Endothelial cell of umbilical vein (primary cell): Measurements from ENCODE around the gene ZC3H12C. TPM values are rescaled to one million over a fixed set of nuclear protein-coding genes. Genes with fewer than 3 reads are reported as not detected.

Experiments
- BruUV-seq: library from RNA; stranded (reverse); fragments of 400-500 nt; replicated peaks from 2 replicates; lab custom pipeline; 2021; lab: Mats Ljungman, UMichigan
- CTCF ChIA-PET: fragments of 300-600, 350-600 bp; sonication (Branson Sonifier 250); formaldehyde crosslinking; loops from one replicate; lab custom pipeline; 2021; ENCODE audit warnings: antibody characterized with exemption, inconsistent platforms; lab: Charles Lee
- POLR2A ChIA-PET: fragments of 300-600, 350-600 bp; sonication (Branson Sonifier 250); formaldehyde crosslinking; loops from one replicate; lab custom pipeline; 2021; ENCODE audit warnings: antibody characterized with exemption, inconsistent platforms; lab: Charles Lee
- DNase-seq: peaks from one replicate; pipeline ENCODE4 v3.0.0-alpha.2; 2011; ENCODE audit warnings: low read depth, low spot score
- FAIRE-seq: peaks from 2 replicates; lab custom pipeline; 2011; peaks lifted over from hg19 to GRCh38; lab: Jason Lieb, UNC
- H2AFZ ChIP-seq: 2 replicates; pipeline ENCODE4 v1.6.0; 2012; ENCODE audit warnings: low read depth, low read length, control low read depth, inconsistent platforms
- H3K27ac ChIP-seq: 2 replicates; pipeline ENCODE4 v1.5.1; 2011; ENCODE audit warnings: low read depth, mild to moderate bottlenecking, control low read depth, low read length, moderate library complexity; ENCODE audit not compliant: insufficient read depth
- H3K27me3 ChIP-seq, 2 experiments: 2 replicates each; pipeline versions ENCODE4 v1.6.0 to v1.6.1; 2011; ENCODE audit warnings: low read length in 2 of 2, mixed read lengths in 1 of 2; ENCODE audit not compliant: control insufficient read depth in 2 of 2, insufficient read depth in 2 of 2
- H3K36me3 ChIP-seq, 2 experiments: 2 replicates in 1 of 2; 3 replicates in 1 of 2; pipeline ENCODE4 v1.5.1; 2011; ENCODE audit warnings: low read length in 2 of 2, mild to moderate bottlenecking in 1 of 2, moderate library complexity in 1 of 2; ENCODE audit not compliant: control insufficient read depth in 2 of 2, insufficient read depth in 2 of 2; ENCODE audit errors: extremely low read depth in 1 of 2
- H3K4me1 ChIP-seq: 3 replicates; pipeline ENCODE4 v1.5.1; 2011; ENCODE audit warnings: mild to moderate bottlenecking, low read length; ENCODE audit not compliant: control insufficient read depth, insufficient read depth; ENCODE audit errors: extremely low read depth
- H3K4me2 ChIP-seq: 2 replicates; pipeline ENCODE4 v1.6.1; 2011; ENCODE audit warnings: low read length, control low read depth, mixed read lengths; ENCODE audit not compliant: insufficient read depth
- H3K4me3 ChIP-seq, 3 experiments: fragments of 200-600 bp in 1 of 3; sonication (generic), shearing (Covaris generic) in 1 of 3; replicated peaks in 1 of 3; 2 replicates each; pipeline ENCODE4 v1.5.1; 2011 to 2016; ENCODE audit warnings: control low read depth in 3 of 3, low read length in 3 of 3, mild to moderate bottlenecking in 2 of 3, inconsistent platforms in 1 of 3, low read depth in 1 of 3, moderate library complexity in 1 of 3; ENCODE audit not compliant: insufficient read depth in 1 of 3
- H3K79me2 ChIP-seq: 2 replicates; pipeline ENCODE4 v1.6.0; 2012; ENCODE audit warnings: low read length, inconsistent platforms; ENCODE audit not compliant: control insufficient read depth, insufficient read depth
- H3K9ac ChIP-seq: replicated peaks from 2 replicates; pipeline ENCODE3; 2011; ENCODE audit warnings: low read length, control low read depth; ENCODE audit not compliant: insufficient read depth; ENCODE audit errors: extremely low read depth
- H3K9me1 ChIP-seq: replicated peaks from 3 replicates; pipeline ENCODE4 v1.6.0; 2011; ENCODE audit warnings: mild to moderate bottlenecking, low read length; ENCODE audit not compliant: control insufficient read depth, insufficient read depth; ENCODE audit errors: extremely low read depth
- H3K9me3 ChIP-seq: replicated peaks from 2 replicates; pipeline ENCODE4 v1.5.1; 2012; ENCODE audit warnings: low read length, inconsistent platforms; ENCODE audit not compliant: control insufficient read depth, insufficient read depth
- H4K20me1 ChIP-seq: replicated peaks from 2 replicates; pipeline ENCODE3; 2011; ENCODE audit warnings: mild to moderate bottlenecking, low read length; ENCODE audit not compliant: control insufficient read depth, insufficient read depth; ENCODE audit errors: extremely low read depth
- CTCF ChIP-seq, 2 donors: IDR thresholded peaks; 1 replicate in 1 of 2; 2 replicates in 1 of 2; pipeline ENCODE4 v1.5.1; 2011; ENCODE audit warnings: low read length in 2 of 2, mild to moderate bottlenecking in 2 of 2, moderate library complexity in 2 of 2, control low read depth in 1 of 2, inconsistent platforms in 1 of 2, low read depth in 1 of 2; ENCODE audit not compliant: insufficient read depth in 1 of 2; ENCODE audit errors: extremely low read depth in 1 of 2
- EZH2 ChIP-seq: IDR thresholded peaks from 2 replicates; pipeline ENCODE4 v1.6.1; 2012; ENCODE audit warnings: borderline replicate concordance, low read depth, mild to moderate bottlenecking, moderate library complexity, low read length, inconsistent platforms; ENCODE audit not compliant: severe bottlenecking
- FOS ChIP-seq: IDR thresholded peaks from 2 replicates; pipeline ENCODE4 v1.6.1; 2011; ENCODE audit warnings: mild to moderate bottlenecking, low read length, moderate library complexity, borderline replicate concordance; ENCODE audit not compliant: insufficient read depth
- GATA2 ChIP-seq: IDR thresholded peaks from 2 replicates; pipeline ENCODE4 v1.7.0; 2011; ENCODE audit warnings: low read depth, mild to moderate bottlenecking, moderate library complexity, mixed read lengths, low read length; ENCODE audit not compliant: insufficient read length, insufficient read depth
- JUN ChIP-seq: IDR thresholded peaks from 2 replicates; pipeline ENCODE4 v1.6.1; 2011; ENCODE audit warnings: borderline replicate concordance, low read depth; ENCODE audit not compliant: insufficient read length, insufficient read depth
- MYC ChIP-seq: IDR thresholded peaks from one replicate; pipeline ENCODE4 v1.6.1; 2011; ENCODE audit warnings: mild to moderate bottlenecking, low read depth, low read length
- POLR2A ChIP-seq: IDR thresholded peaks from 2 replicates; pipeline ENCODE4 v1.6.1; 2012; ENCODE audit warnings: low read depth, mild to moderate bottlenecking, control low read depth, low read length
- POLR2AphosphoS5 ChIP-seq: IDR thresholded peaks from 2 replicates; pipeline ENCODE4 v1.6.1; 2012; ENCODE audit warnings: low read depth, mild to moderate bottlenecking, control low read depth, low read length, moderate library complexity; ENCODE audit not compliant: insufficient read depth
- dilution Hi-C: fragments of 300-500 bp; cut with MboI; formaldehyde crosslinking; loops from one replicate; pipeline ENCODE4 v1.15.0; 2019; ENCODE audit warnings: low sequenced_read_pairs; ENCODE audit not compliant: extremely low pct_ligation_motif_present
- intact Hi-C: fragments of 100-400 bp; cut with micrococcal nuclease; formaldehyde crosslinking; loops from one replicate; pipeline ENCODE4 v1.10.0; 2022
- polyA plus RNA-seq, 4 experiments: library from polyadenylated mRNA; depleted of rRNA in 3 of 4; stranded (reverse) in 3 of 4; unstranded in 1 of 4; fragments of >200 nt; gene quantifications; 2 replicates each; pipeline versions ENCODE4 v1.2.1 to v1.2.3, GENCODE V29; 2011 to 2012; ENCODE audit warnings: missing spikeins in 1 of 4
- total RNA-seq: library from RNA; stranded (reverse); gene quantifications from 2 replicates; pipeline ENCODE4 v1.2.3, GENCODE V29; 2021
- TF ChIP-seq, protein P1 (sequence below): IDR thresholded peaks from 2 replicates; pipeline ENCODE4 v1.6.1; 2011; ENCODE audit not compliant: insufficient read depth, insufficient read length

Gene ZC3H12C
- total and polyA plus RNA-seq, 2 donors (not counting 3 experiments of a cell fraction or from before 2014, with no cell fraction given) = 5.5 to 14.7 TPM

DNA sequence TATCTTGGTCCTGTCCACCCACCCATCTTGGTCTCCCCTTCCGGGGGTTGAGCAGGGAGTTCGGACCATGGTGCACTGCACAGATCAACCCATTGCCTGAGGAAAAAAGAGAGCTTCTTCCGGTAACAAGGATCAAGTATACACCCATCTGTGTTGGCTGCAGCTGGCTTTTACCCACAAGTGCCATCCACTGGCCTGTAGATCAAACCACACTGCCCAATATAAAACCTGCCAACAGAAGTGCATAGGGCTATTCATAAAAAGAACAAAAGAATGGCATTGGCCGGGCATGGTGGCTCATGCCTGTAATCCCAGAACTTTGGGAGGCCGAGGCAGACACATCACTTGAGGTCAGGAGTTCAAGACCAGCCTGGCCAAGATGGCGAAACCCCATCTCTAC lies 94.5 kb downstream of the ZC3H12C start:
- Histone ChIP-seq H3K36me3 (no peaks in the 10 kb centered on the region), H2AFZ (no peak overlapping the region), H3K4me2 (no peak overlapping the region), H3K27ac (no peak overlapping the region), H3K4me1 (peaks cover 11% of the 10 kb centered on the region), H3K4me3 (no peak overlapping the region), H3K27me3 (no peaks in the 10 kb centered on the region), H3K9me3 (no peaks in the 10 kb centered on the region), H3K9ac (no peak overlapping the region), H3K9me1 (no peaks in the 10 kb centered on the region), H4K20me1 (no peaks in the 10 kb centered on the region), H3K79me2 (no peaks in the 10 kb centered on the region)
- DNase-seq (no peak), FAIRE-seq (no peak)
- dilution Hi-C loops = no loop called here
- POLR2A ChIA-PET = no interaction called here
- no TSS peak for BruUV-seq
- CTCF ChIA-PET = no interaction called here
- TF ChIP-seq JUN (no peak), EZH2 (no peak), POLR2A (no peak), CTCF (IDR thresholded peaks at IDR 0.05; ENCODE audit: extremely low read depth in 1 of 2, insufficient read depth in 1 of 2, low read depth in 1 of 2, low read length in 2 of 2) (no peak), MYC (no peak)
- intact Hi-C loops = no loop called here

DNA sequence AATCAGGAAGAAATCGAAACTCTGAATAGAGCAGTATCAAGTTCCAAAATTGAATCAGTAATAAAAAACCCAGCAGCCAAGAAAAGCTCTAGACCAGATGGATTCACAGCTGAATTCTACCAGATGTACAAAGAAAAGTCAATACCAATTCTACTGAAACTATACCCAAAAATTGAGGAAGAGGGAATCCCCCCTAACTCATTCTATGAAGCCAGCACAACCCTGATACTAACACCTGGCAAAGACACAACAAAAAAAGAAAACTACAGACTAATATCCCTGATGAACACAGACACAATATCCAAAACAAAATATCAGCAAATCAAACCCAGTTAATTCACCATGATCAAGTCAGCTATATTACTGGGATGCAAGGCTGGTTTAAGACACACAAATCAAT lies 97.7 kb downstream of the ZC3H12C start:
- FAIRE-seq (no peak), DNase-seq (no peak)
- Histone ChIP-seq H3K79me2 (no peaks in the 10 kb centered on the region), H3K9ac (no peak overlapping the region), H3K36me3 (no peaks in the 10 kb centered on the region), H3K27ac (no peak overlapping the region), H2AFZ (no peak overlapping the region), H3K4me3 (no peak overlapping the region), H3K4me1 (peaks cover 20% of the 10 kb centered on the region), H3K9me1 (no peaks in the 10 kb centered on the region), H4K20me1 (no peaks in the 10 kb centered on the region), H3K4me2 (no peak overlapping the region), H3K9me3 (no peaks in the 10 kb centered on the region), H3K27me3 (no peaks in the 10 kb centered on the region)
- no peak for TF ChIP-seq JUN
- no peak for TF ChIP-seq MYC
- TF ChIP-seq, protein P1, sequence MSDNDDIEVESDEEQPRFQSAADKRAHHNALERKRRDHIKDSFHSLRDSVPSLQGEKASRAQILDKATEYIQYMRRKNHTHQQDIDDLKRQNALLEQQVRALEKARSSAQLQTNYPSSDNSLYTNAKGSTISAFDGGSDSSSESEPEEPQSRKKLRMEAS = no peak
- TF ChIP-seq POLR2AphosphoS5 = no peak
- no peak for TF ChIP-seq POLR2A
- no peak for TF ChIP-seq EZH2
- TF ChIP-seq CTCF (IDR thresholded peaks at IDR 0.05; ENCODE audit: extremely low read depth in 1 of 2, insufficient read depth in 1 of 2, low read depth in 1 of 2, low read length in 2 of 2) = no peak
- TF ChIP-seq FOS = no peak
- no peak for TF ChIP-seq GATA2
- POLR2A ChIA-PET = no interaction called here
- no TSS peak for BruUV-seq
- CTCF ChIA-PET = interaction anchor here (1.6 kb wide), 1 partner anchor 11 kb away, joined by 7 read pairs; no protein-coding TSS in a partner anchor
- dilution Hi-C loops = no loop called here
- intact Hi-C loops = no loop called here
